ENCODE results near the gene NPC1L1. TPM values are rescaled to one million over a fixed set of nuclear protein-coding genes. Genes with fewer than 3 reads are reported as not detected.

Gene NPC1L1
- total and polyA plus RNA-seq, 10 of the 15 experiments (the other 5 are each of a cell fraction or from before 2014, with no cell fraction given): 0.01 to 0.90 TPM; not detected in 8

- SMC1A ChIA-PET (ENCODE audit: uncharacterized antibody, unreplicated experiment): no interaction called here
- Histone ChIP-seq H3K27me3 (replicated peaks in 1 of 2; ENCODE audit: control insufficient read depth in 2 of 2, insufficient read depth in 2 of 2, low read length in 1 of 2) (peaks cover 2 to 7% of the 10 kb centered on the region in 2 experiments), H3K4me3 (no peak overlapping the region), H3K9me3 (replicated peaks; ENCODE audit: control insufficient read depth, insufficient read depth, low read length) (no peaks in the 10 kb centered on the region), H3K79me2 (ENCODE audit: control insufficient read depth, insufficient read depth, low read length) (no peaks in the 10 kb centered on the region), H3K27ac (ENCODE audit: control insufficient read depth, insufficient read depth) (no peak overlapping the region), H3K9ac (ENCODE audit: control insufficient read depth, insufficient read depth, low read length) (no peak overlapping the region), H4K20me1 (ENCODE audit: control insufficient read depth, insufficient read depth) (no peaks in the 10 kb centered on the region), H3K36me3 (ENCODE audit: control insufficient read depth in 2 of 2, insufficient read depth in 2 of 2, low read length in 1 of 2) (no peaks in the 10 kb centered on the region), H3K4me2 (ENCODE audit: control insufficient read depth, insufficient read depth) (no peak overlapping the region), H2AFZ (ENCODE audit: control insufficient read depth, low read depth, low read length) (no peak overlapping the region), H3K4me1 (ENCODE audit: control insufficient read depth, insufficient read depth, low read length) (no peaks in the 10 kb centered on the region)
- FAIRE-seq (no peak), DNase-seq (ENCODE audit: low read depth, low spot score) (no peak), ATAC-seq (no peak)
- TF ChIP-seq RCOR1 (conservative IDR thresholded peaks at IDR 0.05; ENCODE audit: low read depth, low read length) (no peak), CREB1 (IDR thresholded peaks at IDR 0.05; ENCODE audit: low read depth) (no peak)
- in situ Hi-C loops (cut with MboI): no loop called here
- WGBS (ENCODE audit: insufficient coverage, insufficient replicate concordance, low lambda C conversion rate, missing lambda C conversion rate): 30% methylated on average over 3 of the region's 3 CpGs
- BruUV-seq (replicated peaks): no TSS peak
- POLR2A ChIA-PET: no interaction called here
- intact Hi-C loops (cut with micrococcal nuclease; ENCODE audit: unreplicated experiment): no loop called here
- CTCF ChIA-PET: interaction anchor here (0.9 to 1.8 kb wide), 2 partner anchors 16 to 170 kb away, joined by 3 to 7 read pairs; no protein-coding TSS in a partner anchor
- RAD21 ChIA-PET (ENCODE audit: unreplicated experiment): no interaction called here
These were observed 22.4 kb downstream of the NPC1L1 start for GRCh38 chr7:44518761-44519160.

GRCh38 chr7:44517175-44517574, 24.0 kb downstream of the NPC1L1 start:
- RAD21 ChIA-PET (ENCODE audit: unreplicated experiment): no interaction called here
- in situ Hi-C loops (cut with MboI): no loop called here
- no peak overlapping the region for H3K9ac ChIP-seq (ENCODE audit: control insufficient read depth, insufficient read depth, low read length)
- DNase-seq (ENCODE audit: low read depth, low spot score) (no peak), ATAC-seq (no peak), FAIRE-seq (no peak)
- CTCF ChIA-PET: no interaction called here
- H3K36me3 ChIP-seq (ENCODE audit: control insufficient read depth in 2 of 2, insufficient read depth in 2 of 2, low read length in 1 of 2): no peaks in the 10 kb centered on the region
- BruUV-seq (replicated peaks): no TSS peak
- H4K20me1 ChIP-seq (ENCODE audit: control insufficient read depth, insufficient read depth): no peaks in the 10 kb centered on the region
- no peak overlapping the region for H2AFZ ChIP-seq (ENCODE audit: control insufficient read depth, low read depth, low read length)
- SMC1A ChIA-PET (ENCODE audit: uncharacterized antibody, unreplicated experiment): no interaction called here
- no peak overlapping the region for H3K4me2 ChIP-seq (ENCODE audit: control insufficient read depth, insufficient read depth)
- POLR2A ChIA-PET: no interaction called here
- H3K79me2 ChIP-seq (ENCODE audit: control insufficient read depth, insufficient read depth, low read length): no peaks in the 10 kb centered on the region
- no peak overlapping the region for H3K4me3 ChIP-seq
- peaks cover 2 to 6% of the 10 kb centered on the region in 2 experiments for H3K27me3 ChIP-seq (replicated peaks in 1 of 2; ENCODE audit: control insufficient read depth in 2 of 2, insufficient read depth in 2 of 2, low read length in 1 of 2)
- H3K27ac ChIP-seq (ENCODE audit: control insufficient read depth, insufficient read depth): no peak overlapping the region
- H3K9me3 ChIP-seq (replicated peaks; ENCODE audit: control insufficient read depth, insufficient read depth, low read length): no peaks in the 10 kb centered on the region
- TF ChIP-seq BACH1 (IDR thresholded peaks at IDR 0.05; ENCODE audit: borderline replicate concordance): no peak
- no peak for TF ChIP-seq MXI1 (IDR thresholded peaks at IDR 0.05; ENCODE audit: low read depth, low read length)
- no peak for TF ChIP-seq ZNF592 (IDR thresholded peaks at IDR 0.05)
- no peak for TF ChIP-seq CREB1 (IDR thresholded peaks at IDR 0.05; ENCODE audit: low read depth)
- TF ChIP-seq IKZF1 (conservative IDR thresholded peaks at IDR 0.05): no peak
- no peak for TF ChIP-seq ZBTB11 (CRISPR knock-in tag; IDR thresholded peaks at IDR 0.05)
- TF ChIP-seq NFXL1 (IDR thresholded peaks at IDR 0.05; ENCODE audit: borderline replicate concordance): no peak
- TF ChIP-seq TCF7 (IDR thresholded peaks at IDR 0.05; ENCODE audit: borderline replicate concordance): no peak
- TF ChIP-seq WRNIP1 (IDR thresholded peaks at IDR 0.05; ENCODE audit: borderline replicate concordance, low read depth, low read length): no peak
- H3K4me1 ChIP-seq (ENCODE audit: control insufficient read depth, insufficient read depth, low read length): no peaks in the 10 kb centered on the region
- intact Hi-C loops (cut with micrococcal nuclease; ENCODE audit: unreplicated experiment): no loop called here
- 60% methylated on average over 8 of the region's 8 CpGs for WGBS (ENCODE audit: insufficient coverage, insufficient replicate concordance, low lambda C conversion rate, missing lambda C conversion rate)
